RPMI8226 (cell line): ENCODE data around the gene LCE1D.

Source experiments
- DNase-seq: peaks from one replicate; pipeline ENCODE4 v3.0.0-alpha.2; 2015

Gene LCE1D, protein sequence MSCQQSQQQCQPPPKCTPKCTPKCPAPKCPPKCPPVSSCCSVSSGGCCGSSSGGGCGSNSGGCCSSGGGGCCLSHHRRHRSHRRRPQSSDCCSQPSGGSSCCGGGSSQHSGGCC

DNA sequence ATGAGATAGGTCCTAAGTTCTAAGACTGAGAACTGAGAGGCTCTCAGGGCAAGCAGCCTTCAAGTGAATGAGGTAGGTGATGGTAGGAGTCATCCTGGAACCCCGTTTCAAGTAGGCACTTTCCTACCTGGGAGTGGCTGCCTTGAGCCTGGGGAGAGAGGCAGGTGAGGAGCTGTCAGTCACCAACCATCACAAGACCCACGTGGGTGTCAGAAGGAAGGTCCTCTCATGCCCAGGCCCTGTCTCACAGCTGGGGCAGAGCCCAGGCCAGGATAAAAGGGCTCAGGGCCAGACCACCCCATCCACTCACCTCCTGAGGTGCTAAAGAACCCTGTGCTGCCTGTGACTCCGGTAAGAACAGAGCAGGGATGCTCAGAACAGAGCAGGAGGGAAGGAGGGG, at the start of gene LCE1D:
Gene LCE1D (plus strand): TSS at position 301 of the 400 bp plus-strand sequence. CDS start 1,074 bp downstream, outside the sequence.
- no peak for DNase-seq

DNA sequence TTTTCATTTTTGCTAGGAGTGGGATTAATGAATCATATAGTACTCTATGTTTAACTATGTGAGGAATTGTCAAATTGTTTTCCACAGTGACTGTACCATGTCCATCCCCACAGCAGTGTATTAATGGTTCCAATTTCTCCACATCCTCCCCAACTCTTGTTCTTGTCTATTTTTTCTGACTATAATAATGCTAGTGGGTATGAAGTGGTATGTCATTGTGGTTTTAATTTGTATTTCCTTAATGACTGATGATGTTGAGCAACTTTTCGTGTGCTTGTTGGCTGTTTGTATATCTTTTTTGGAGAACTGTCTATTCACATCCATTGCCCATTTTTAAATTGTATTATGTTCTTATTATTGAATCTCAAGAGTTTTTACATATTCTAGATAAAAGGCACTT, 48.7 kb upstream of the LCE1D start:
- no peak for DNase-seq

DNA sequence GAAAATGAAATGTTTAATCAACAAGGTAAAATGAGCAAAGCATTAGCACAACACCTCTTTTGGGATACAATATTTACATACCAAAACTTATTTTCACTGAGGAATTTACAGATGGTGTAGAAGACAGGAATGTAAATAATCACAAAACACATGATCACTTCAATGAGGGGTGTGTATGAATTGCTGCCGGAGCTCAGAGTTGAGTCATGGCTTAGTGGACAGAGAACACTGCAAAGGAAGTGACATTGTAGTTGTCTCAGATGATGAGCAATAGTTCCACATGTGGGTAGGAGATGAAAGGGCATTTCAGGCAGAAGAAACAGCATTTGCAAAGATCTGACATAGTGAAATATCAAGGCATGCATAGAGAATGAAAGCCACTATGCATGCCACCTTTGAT, 44.3 kb upstream of the LCE1D start:
- no peak for DNase-seq

DNA sequence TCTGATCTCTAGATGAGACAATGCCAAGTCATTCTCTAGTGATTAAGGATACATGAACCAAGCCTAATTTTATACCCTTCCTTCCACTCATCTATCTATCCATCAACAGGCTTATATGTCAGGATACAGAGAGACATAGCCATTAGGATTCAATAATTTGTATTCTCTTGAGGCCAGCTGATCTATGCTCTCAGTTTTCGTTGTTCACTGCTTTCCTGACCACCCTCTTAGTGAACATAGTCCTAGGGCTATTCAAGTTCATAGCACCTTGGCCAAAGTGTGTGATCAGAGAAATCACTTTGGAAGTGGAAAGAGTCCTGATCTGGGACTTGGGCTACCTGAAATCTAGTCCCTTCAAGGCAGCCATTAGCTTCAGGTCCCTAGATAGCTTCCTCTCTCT, 42.9 kb upstream of the LCE1D start:
- DNase-seq, result no peak

DNA sequence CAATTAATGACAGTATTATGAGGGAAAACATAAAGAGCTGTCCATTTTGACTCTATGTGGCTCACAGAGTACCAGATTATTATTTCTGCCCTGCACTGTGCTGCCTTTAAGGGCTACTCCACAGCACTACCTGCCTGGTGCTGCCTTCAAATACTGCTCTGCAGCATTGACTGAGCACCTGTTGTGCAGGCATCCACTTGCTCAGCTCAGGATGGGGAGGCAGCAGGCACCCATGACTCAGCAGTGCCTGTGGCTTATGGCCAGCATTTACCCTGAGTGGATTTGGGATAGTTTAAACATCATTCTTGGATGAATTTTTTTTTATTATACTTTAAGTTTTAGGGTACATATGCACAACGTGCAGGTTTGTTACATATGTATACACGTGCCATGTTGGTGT, 39.6 kb upstream of the LCE1D start:
- no peak for DNase-seq

DNA sequence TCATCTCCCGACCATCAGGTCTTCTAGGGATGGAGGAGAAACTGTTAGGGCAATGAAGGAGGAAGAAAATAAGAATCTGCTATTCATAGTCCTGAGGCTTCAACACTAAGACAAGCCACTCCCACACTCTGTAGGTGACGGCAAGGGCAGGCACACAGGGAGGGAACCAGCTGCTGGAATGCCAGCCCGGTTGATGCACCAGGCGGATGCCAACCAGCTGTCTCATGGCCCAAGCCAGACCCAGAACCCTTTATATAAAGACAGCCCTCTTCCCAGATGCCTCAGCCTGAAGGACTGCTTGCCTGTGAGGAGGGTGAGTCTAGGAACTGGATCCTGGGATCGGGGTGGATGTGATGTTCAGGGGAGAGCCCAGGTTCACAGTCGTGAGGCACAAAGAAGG, 38.8 kb upstream of the LCE1D start, which contains the start of gene KPRP:
Gene KPRP (plus strand): TSS at position 279 of the 400 bp plus-strand sequence. CDS start 1,564 bp downstream, outside the sequence.
- DNase-seq, result no peak

DNA sequence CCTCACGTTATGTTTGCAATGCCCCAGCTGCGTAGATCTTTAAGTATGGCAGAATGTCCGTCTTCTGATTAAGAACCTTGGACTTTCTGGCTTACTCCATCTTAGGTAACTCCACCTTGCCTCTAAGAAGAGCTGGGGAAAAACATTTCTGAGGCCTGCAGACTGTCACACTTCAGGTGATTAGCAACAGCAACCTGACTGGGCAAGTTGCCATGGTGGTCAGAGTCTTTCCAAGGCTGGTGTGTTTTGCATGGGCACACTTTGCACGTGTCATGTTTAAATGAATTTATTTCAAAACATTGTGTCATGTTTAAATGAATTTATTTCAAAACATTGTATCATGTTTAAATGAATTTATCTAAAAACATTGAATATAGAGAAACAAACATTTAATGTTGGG, 37.9 kb upstream of the LCE1D start:
- peak; percentile 6 for DNase-seq

DNA sequence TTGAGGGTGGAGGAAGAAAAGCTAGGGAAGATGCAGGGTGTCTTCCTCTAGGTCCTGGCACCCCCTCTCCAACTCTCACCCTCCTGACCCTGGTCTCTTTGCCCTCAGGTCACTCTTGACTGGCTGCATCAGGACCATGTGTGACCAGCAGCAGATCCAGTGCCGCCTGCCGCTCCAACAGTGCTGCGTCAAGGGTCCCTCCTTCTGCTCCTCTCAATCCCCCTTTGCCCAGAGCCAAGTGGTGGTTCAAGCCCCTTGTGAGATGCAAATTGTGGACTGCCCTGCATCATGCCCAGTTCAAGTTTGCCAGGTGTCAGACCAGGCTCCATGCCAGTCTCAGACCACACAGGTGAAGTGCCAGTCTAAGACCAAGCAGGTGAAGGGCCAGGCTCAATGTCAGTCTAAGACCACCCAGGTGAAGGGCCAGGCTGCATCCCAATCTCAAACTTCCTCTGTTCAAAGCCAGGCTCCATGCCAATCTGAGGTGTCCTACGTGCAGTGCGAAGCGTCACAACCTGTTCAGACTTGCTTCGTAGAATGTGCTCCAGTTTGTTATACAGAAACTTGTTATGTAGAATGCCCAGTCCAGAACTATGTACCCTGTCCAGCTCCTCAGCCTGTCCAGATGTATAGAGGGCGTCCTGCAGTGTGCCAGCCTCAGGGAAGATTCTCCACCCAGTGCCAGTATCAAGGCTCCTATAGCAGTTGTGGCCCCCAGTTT, 36.9 kb upstream of the LCE1D start:
- DNase-seq, result no peak

DNA sequence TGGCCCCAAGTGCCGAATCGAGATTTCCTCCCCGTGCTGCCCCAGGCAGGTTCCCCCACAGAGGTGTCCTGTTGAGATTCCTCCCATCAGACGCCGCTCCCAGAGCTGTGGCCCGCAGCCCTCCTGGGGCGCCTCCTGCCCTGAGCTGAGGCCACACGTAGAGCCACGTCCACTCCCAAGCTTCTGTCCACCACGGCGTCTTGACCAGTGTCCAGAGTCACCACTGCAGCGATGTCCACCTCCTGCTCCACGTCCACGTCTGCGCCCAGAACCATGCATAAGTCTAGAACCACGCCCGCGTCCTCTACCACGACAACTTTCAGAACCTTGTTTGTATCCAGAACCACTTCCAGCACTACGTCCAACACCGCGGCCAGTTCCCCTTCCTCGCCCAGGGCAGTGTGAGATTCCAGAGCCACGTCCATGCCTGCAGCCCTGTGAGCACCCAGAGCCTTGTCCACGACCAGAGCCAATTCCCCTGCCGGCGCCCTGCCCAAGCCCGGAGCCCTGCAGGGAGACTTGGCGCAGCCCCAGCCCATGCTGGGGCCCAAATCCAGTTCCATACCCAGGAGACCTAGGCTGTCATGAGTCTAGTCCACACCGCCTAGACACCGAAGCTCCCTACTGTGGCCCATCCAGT, 35.9 kb upstream of the LCE1D start:
- DNase-seq, result no peak

DNA sequence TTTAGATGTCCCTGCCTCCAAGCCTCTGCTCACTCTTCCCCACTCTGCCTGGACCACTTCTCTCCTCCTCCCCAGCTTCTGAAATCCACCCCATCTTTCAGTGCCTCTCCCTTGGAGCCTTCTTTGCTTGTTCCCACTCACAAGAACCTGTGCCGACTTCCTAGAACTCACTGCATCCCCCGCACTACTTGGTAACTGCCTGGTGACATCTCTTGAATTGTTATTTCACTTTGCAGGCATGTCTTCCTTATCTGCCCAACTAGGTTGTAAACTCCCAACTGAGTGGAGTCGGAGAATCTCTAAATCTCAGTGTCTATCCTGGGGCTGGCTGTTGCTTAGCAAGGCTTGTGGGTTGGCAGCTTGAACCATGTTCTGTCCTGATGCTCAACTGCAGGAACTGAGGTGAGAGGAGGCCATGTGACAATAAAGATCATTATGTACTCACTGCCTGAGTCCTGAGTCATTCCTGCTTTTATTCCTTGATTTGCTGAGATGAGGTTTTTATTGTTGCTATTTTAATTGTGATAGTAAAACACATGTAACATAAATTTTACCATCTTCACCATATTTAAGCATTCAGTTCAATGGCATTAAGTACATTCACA, 34.8 kb upstream of the LCE1D start:
- no peak for DNase-seq

DNA sequence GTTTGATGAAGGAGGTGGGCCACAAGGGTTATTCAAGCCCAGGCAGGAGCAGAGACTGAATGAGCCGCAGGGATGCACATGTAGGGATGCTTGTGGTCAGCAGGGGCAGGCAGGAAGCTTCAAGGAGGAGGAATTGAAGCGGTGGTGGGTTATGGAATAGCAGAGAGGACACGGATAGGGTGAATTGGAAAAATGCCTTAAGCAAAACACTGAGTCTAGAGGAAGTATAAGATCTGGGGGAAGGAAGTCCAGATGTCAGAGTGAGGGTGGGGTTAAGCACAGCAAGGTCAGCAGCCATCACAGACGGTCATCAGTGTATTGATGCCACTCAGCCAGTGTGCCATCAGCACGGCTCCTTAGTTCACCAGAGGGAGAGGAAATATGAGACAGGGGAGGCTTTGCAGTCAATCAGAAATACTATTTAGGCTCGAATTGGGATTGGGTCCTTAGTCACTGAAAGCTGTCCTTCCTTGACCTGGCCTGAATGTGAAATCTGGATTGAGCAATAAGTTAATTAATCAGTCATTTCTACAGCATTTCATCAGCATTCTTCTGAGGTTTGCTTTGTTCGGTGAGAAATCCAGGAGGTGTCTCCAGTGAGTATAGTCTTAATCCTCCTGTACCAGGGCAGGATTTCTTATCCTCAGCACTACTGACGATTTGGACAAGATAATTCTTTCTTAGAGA, 27.5 kb upstream of the LCE1D start:
- DNase-seq, result no peak

DNA sequence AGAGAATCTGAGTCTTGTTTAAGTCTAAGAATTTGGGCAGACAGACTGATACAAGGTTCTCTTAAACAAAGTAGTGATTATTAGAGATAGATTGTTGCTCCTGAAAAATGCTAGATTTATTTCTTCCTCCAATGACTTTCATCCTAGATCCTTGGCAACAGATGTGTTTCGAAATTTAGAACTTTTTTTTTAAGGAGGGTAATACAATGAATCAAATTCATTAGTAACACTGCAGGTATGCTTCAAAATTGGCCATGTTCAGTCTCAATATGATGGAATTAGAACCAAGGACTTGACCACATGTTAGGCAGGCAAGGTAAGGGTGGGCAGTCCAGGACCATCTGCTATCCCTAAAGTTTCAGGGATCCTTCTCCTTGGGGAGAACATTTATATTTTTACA, 26.1 kb upstream of the LCE1D start:
- no peak for DNase-seq

DNA sequence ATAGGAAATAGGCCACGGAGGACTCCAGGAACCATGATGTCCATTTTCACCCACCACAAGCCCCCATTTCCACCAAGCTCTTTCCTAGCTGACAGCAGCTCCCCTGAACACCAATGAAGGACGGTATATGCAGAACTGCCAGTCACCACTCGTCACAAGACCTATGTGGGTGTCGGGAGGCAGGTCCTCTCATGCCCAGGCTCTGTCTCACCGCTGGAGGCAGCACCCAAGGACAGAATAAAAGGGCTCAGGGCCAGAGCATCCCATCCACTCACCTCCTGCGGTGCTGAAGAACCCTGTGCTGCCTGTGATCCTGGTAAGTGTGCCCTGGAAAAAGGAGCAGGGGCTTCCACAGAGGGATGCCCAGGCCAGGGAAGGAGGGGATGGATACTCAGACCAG, 21.6 kb upstream of the LCE1D start, which contains the start of gene LCE1F:
Gene LCE1F (plus strand): TSS at position 266 of the 400 bp plus-strand sequence. CDS start 1,232 bp downstream, outside the sequence.
- no peak for DNase-seq

DNA sequence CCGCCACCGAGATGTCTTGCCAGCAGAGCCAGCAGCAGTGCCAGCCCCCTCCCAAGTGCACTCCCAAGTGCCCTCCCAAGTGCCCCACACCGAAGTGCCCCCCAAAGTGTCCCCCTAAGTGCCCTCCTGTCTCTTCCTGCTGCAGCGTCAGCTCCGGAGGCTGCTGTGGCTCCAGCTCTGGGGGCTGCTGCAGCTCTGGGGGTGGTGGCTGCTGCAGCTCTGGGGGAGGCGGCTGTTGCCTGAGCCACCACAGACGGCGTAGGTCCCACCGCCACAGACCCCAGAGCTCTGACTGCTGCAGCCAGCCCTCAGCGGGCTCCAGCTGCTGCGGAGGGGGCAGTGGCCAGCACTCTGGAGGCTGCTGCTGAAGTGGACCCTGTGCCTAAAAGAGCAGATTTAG, 20.2 kb upstream of the LCE1D start:
- DNase-seq, result no peak

DNA sequence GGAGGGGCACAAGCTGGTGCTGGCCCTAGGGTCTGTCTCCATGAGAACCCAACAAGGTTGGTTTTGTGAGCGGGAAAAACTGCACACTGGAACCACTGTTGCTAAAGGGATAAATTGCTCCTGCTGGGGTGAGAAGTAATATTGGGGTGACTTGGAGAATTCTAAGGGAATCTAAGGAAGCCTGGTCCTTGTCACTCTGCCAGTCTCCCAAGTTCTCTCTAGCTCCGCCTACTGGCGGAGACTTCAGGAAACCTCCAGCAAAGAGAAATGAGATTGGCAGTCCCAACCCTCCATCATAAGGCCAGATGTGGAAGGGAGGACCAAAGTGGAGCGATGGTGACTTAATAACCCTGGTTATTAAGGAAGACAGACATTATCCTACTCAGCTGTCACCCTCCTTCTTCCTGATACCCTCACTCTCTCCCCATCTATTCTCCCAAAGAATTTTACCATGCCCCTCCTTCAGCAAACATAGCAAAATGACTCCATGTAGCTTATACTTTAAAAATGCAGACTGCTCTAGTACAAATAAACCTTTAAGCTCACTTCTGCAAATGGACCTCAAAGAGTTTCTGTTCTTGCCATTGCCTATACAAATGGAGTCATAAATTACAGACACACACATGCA, 18.9 kb upstream of the LCE1D start:
- DNase-seq, result peak; percentile 34

DNA sequence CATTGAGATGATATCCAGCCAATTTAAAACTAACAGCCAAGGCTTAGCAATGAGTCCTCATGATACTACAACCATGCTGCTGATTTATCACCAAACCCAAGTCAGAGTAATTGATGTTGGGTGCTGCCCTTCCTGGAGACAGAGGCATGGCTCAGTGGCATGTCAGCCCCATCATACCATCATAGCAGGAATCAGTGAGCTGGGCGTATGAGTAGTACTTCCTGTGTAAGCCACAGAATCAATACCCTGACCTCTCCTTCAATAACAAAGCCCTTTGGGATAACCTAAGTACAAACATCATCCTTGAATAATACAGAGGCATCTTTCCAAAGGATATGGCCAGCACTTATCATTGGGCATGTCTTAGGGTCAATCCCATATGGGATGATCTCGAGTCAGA, 13.4 kb upstream of the LCE1D start:
- no peak for DNase-seq

DNA sequence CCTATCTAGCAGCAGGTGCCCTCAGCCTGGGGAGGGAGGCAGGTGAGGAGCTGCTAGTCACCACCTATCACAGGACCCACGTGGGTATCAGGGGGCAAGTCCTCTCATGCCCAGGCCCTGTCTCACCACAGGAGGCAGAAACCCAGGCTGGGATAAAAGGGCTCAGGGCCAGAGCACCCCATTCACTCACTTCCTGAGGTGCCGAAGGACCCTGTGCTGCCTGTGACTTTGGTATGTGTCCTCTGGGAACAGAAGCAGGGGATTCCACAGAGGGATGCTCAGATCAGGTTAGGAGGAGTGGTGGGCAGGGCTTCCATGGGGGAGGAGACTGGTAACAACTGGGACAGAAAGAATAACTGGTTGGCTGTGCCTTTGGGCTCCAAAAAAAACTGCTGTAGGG, 10.4 kb upstream of the LCE1D start, which contains the start of gene LCE1E:
Gene LCE1E (plus strand): TSS at position 181 of the 400 bp plus-strand sequence. CDS start 1,043 bp downstream, outside the sequence.
- no peak for DNase-seq

DNA sequence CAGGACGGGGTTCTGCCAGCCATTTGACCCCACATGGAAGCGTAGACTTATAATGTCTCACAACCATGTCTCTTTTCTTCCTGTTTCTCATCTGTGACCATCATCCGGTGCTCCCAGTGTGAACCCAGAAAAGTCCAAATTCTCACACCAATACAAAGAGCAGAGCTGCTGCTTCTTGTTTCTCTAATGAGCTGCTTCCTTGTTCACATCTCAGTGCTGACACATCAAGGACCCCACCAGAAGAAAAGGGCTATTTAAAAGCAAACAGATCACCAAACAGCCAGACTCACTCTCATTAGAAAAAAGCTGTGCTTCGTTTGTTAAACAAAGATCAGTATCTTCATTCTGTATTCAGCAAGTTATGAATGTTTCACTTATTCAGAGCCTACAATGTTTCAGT, 835 bp upstream of the LCE1D start:
- no peak for DNase-seq

DNA sequence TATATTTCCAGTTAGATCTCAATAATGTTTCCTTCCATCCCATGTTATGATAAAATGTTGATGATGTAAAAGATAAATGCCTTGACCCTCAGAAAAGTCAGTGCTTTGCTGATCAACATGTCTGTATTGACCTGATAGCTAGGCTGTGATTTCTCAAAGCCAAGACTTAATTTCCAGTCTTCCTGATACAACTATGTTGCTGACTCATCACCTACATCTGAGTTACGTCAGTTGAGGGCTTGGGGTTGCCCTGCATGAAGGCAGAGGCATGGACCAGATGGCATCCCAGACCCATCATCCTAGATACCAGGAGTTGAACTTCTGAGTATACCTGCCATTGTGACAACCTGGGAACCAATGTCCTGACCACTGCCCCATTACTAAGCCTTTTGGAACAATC, 4.8 kb downstream of the LCE1D start:
- no peak for DNase-seq

DNA sequence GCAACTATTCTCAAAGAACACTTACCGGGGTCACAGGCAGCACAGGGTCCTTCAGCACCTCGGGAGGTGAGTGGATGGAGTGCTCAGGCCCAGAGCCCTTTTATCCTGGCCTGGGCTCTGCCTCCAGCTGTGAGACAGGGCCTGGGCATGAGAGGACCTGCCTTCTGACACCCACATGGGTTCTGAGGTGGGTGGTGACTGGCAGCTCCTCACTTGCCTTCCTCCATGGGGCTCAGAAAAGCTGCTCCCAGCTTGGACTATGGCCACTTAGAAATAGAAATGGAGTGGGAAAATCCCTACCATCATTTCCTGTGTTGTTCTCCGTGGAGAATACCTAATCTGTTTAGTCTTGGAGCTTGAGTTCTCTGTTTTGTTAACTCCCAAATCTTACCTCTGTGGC, 10.1 kb downstream of the LCE1D start, which contains the start of gene LCE1C:
Gene LCE1C (minus strand): TSS at position 76 of the 400 bp plus-strand sequence. CDS start 1,173 bp downstream, outside the sequence.
- no peak for DNase-seq

DNA sequence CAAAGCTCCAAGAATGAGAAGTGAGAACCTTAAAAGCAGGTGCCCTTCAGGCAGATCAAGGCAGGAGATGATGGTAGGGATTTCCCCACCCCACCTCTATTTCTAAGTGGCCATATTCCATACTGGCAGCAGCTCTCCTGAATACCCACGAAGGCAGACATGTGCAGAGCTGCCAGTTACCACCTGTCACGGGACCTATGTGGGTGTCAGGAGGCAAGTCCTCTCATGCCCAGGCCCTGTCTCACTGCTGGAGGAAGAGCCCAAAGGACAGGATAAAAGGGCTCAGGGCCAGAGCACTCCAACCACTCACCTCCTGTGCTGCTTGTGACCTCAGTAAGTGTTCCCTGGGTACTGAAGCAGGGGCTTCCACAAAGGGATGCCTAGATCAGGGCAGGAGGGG, 14.5 kb downstream of the LCE1D start:
- no peak for DNase-seq

DNA sequence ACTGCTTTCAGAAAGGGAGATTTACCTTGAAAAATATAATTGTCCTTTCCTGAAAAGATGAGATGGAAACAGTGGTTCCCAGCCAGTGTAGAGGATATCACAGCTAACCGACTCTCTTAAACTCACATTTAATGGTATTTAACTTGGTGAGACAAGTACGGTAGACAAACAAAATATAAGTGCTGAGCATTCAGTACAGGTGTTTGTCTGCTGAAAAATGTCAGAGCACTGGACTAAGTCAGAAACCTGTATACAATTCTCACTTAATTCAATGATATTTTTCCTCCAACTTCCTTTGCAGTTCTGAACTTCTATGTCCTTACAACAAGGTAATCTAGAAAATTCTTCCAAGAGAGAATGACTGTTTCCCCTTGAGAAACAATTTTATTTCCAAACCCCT, 15.2 kb downstream of the LCE1D start, which contains the start of gene LCE1B:
Gene LCE1B (plus strand): TSS at position 301 of the 400 bp plus-strand sequence. CDS start 476 bp downstream, outside the sequence.
- DNase-seq, result no peak
